A549 (cell line): Measurements from ENCODE around the gene SND1. TPM values are rescaled to one million over a fixed set of nuclear protein-coding genes. Genes with fewer than 3 reads are reported as not detected.

Experiments used
- ATAC-seq, 2 experiments: fragments of 200-7000 bp in 1 of 2; fragments of >200 bp in 1 of 2; cut with Nextera tagmentation in 1 of 2; cut with Tn5 transposase in 1 of 2; 3 replicates each; pipeline versions ENCODE4 v1.8.0 to v1.9.1; 2018 to 2020; ENCODE audit warnings: mild to moderate bottlenecking in 1 of 2, moderate library complexity in 1 of 2
- CTCF ChIA-PET: fragments of 300-600 bp; sonication (Branson Sonifier 250); formaldehyde crosslinking; extraction: SDS; loops from one replicate; lab custom pipeline; 2021; ENCODE audit warnings: antibody characterized with exemption, inconsistent platforms; lab: Yijun Ruan, JAX
- POLR2A ChIA-PET: fragments of 350-600 bp; formaldehyde crosslinking; extraction: SDS; loops from one replicate; lab custom pipeline; 2021; ENCODE audit warnings: antibody characterized with exemption, inconsistent platforms; lab: Yijun Ruan, JAX
- DNase-seq, 2 experiments: peaks; one replicate each; pipeline versions ENCODE4 v3.0.0 to v3.0.0-alpha.2; 2011 to 2016; ENCODE audit warnings: low read depth in 1 of 2, low spot score in 1 of 2
- FAIRE-seq: peaks from 2 replicates; lab custom pipeline; 2011; peaks lifted over from hg19 to GRCh38; lab: Jason Lieb, UNC
- H3K27ac ChIP-seq, 2 experiments: fragments of >200 bp; sonication (Bioruptor Twin); formaldehyde crosslinking; 3 replicates each; pipeline ENCODE4 v1.5.1; 2016 to 2017
- H3K4me1 ChIP-seq: fragments of >200 bp; sonication (Bioruptor Twin); formaldehyde crosslinking; 3 replicates; pipeline ENCODE4 v1.6.1; 2016
- H3K4me2 ChIP-seq: fragments of >200 bp; sonication (Bioruptor Twin); formaldehyde crosslinking; 3 replicates; pipeline ENCODE4 v1.6.1; 2016
- H3K4me3 ChIP-seq: fragments of >200 bp; sonication (Bioruptor Twin); formaldehyde crosslinking; 3 replicates; pipeline ENCODE4 v1.5.1; 2016
- H3K9me3 ChIP-seq: fragments of >200 bp; sonication (Bioruptor Twin); formaldehyde crosslinking; 3 replicates; pipeline ENCODE4 v1.6.1; 2016
- CEBPB ChIP-seq, 2 experiments: fragments of >200 bp in 1 of 2; sonication (Bioruptor Twin) in 1 of 2; formaldehyde crosslinking in 1 of 2; IDR thresholded peaks; 2 replicates each; pipeline ENCODE4 v1.6.1; 2012 to 2016
- CHD2 ChIP-seq: fragments of 150-350 bp; IDR thresholded peaks from 2 replicates; pipeline ENCODE4 v1.6.1; 2014; ENCODE audit warnings: low read length; ENCODE audit not compliant: partially characterized antibody
- CTCF ChIP-seq: fragments of >200 bp; sonication (Bioruptor Twin); formaldehyde crosslinking; IDR thresholded peaks from 3 replicates; pipeline ENCODE4 v1.5.1; 2016
- E2F6 ChIP-seq: IDR thresholded peaks from 2 replicates; pipeline ENCODE4 v1.6.1; 2012; ENCODE audit warnings: low read depth, borderline replicate concordance
- EHF ChIP-seq: fragments of 250-450 bp; sonication (Bioruptor Pico); IDR thresholded peaks from 2 replicates; pipeline ENCODE4 v1.5.0; 2020; ENCODE audit warnings: mild to moderate bottlenecking
- ESRRA ChIP-seq: fragments of 150-350 bp; IDR thresholded peaks from 2 replicates; pipeline ENCODE4 v1.6.1; 2014; ENCODE audit warnings: mild to moderate bottlenecking, low read length, borderline replicate concordance
- FOSL2 ChIP-seq, 2 experiments: fragments of 450-650 bp in 1 of 2; fragments of >200 bp in 1 of 2; sonication (Bioruptor Twin) in 1 of 2; formaldehyde crosslinking; IDR thresholded peaks; 2 replicates each; pipeline versions ENCODE4 v1.5.0 to v1.6.1; 2016 to 2020; ENCODE audit warnings: mild to moderate bottlenecking in 1 of 2, moderate library complexity in 1 of 2
- FOXS1 ChIP-seq: fragments of 250-450 bp; sonication (Bioruptor Pico); IDR thresholded peaks from 2 replicates; pipeline ENCODE4 v1.5.0; 2020; ENCODE audit warnings: mild to moderate bottlenecking, moderate library complexity
- GATA3 ChIP-seq: IDR thresholded peaks from 2 replicates; pipeline ENCODE4 v1.6.1; 2012; ENCODE audit warnings: borderline replicate concordance
- HDAC2 ChIP-seq: fragments of 200-600 bp; sonication (generic); IDR thresholded peaks from 2 replicates; pipeline ENCODE4 v1.6.1; 2016
- HES2 ChIP-seq: fragments of >200 bp; sonication (Bioruptor Twin); formaldehyde crosslinking; IDR thresholded peaks from 2 replicates; pipeline ENCODE4 v1.6.1; 2016
- HMGXB4 ChIP-seq: fragments of 250-450 bp; sonication (Bioruptor Pico); IDR thresholded peaks from 2 replicates; pipeline ENCODE4 v1.5.0; 2021; ENCODE audit warnings: mild to moderate bottlenecking, moderate library complexity, borderline replicate concordance
- HOXA7 ChIP-seq: fragments of 250-450 bp; sonication (Bioruptor Pico); IDR thresholded peaks from 2 replicates; pipeline ENCODE4 v1.5.0; 2020; ENCODE audit warnings: mild to moderate bottlenecking, moderate library complexity
- HOXB5 ChIP-seq: fragments of 250-450 bp; sonication (Bioruptor Pico); IDR thresholded peaks from 2 replicates; pipeline ENCODE4 v1.5.0; 2020; ENCODE audit warnings: mild to moderate bottlenecking, moderate library complexity
- KDM5A ChIP-seq: fragments of 200-600 bp; sonication (generic); IDR thresholded peaks from 2 replicates; pipeline ENCODE4 v1.6.1; 2016; ENCODE audit warnings: antibody characterized with exemption, mild to moderate bottlenecking
- MAFK ChIP-seq: fragments of 450-650 bp; IDR thresholded peaks from 2 replicates; pipeline ENCODE4 v1.6.1; 2014; ENCODE audit not compliant: partially characterized antibody
- NR3C1 ChIP-seq: fragments of >200 bp; sonication (Bioruptor Twin); formaldehyde crosslinking; IDR thresholded peaks from 3 replicates; pipeline ENCODE4 v1.6.1; 2017
- POLR2A ChIP-seq: IDR thresholded peaks from 2 replicates; pipeline ENCODE4 v1.6.1; 2012; ENCODE audit warnings: mild to moderate bottlenecking, low read length
- POLR2AphosphoS2 ChIP-seq: conservative IDR thresholded peaks from 2 replicates; pipeline ENCODE4 v1.6.1; 2012; ENCODE audit warnings: low read length, improper control_type of control experiment, inconsistent platforms
- RNF2 ChIP-seq: fragments of 200-600 bp; sonication (generic); IDR thresholded peaks from 2 replicates; pipeline ENCODE4 v1.6.1; 2016; ENCODE audit warnings: low read depth, mild to moderate bottlenecking, antibody characterized with exemption, moderate library complexity, borderline replicate concordance
- TP53 ChIP-seq: fragments of 250-450 bp; sonication (Bioruptor Pico); IDR thresholded peaks from 2 replicates; pipeline ENCODE4 v1.5.0; 2021; ENCODE audit warnings: mild to moderate bottlenecking, moderate library complexity
- USF2 ChIP-seq: fragments of 450-650 bp; IDR thresholded peaks from 2 replicates; pipeline ENCODE4 v1.6.1; 2014; ENCODE audit warnings: antibody characterized with exemption
- ZFP36 ChIP-seq: fragments of 450-650 bp; IDR thresholded peaks from 2 replicates; pipeline ENCODE4 v1.6.1; 2014; ENCODE audit warnings: borderline replicate concordance; ENCODE audit not compliant: partially characterized antibody
- WGBS: methylation state at CpG from one replicate; pipeline ENCODE4 v1.1.6; 2017; ENCODE audit errors: missing lambda C conversion rate; 5-methylcytosine and 5-hydroxymethylcytosine counted together
- polyA plus RNA-seq, 4 experiments: library from polyadenylated mRNA; depleted of rRNA in 3 of 4; stranded (reverse); fragments of >200 nt; fragmentation: RNase III in 1 of 4; extraction: RNeasy Plus Mini Kit Qiagen cat#74134 plus additional on column Dnase treatment in 1 of 4; gene quantifications; 2 replicates in 3 of 4; 3 replicates in 1 of 4; pipeline ENCODE4 v1.2.3, GENCODE V29; 2011 to 2017
- TF ChIP-seq, protein P1 (sequence below): IDR thresholded peaks from 2 replicates; pipeline ENCODE4 v1.6.1; 2012
- TF ChIP-seq, protein P2 (sequence below): fragments of >200 bp; sonication (Bioruptor Twin); formaldehyde crosslinking; IDR thresholded peaks from 3 replicates; pipeline ENCODE4 v1.6.1; 2016
- TF ChIP-seq, protein P3 (sequence below): fragments of 250-450 bp; sonication (Bioruptor Pico); IDR thresholded peaks from 2 replicates; pipeline ENCODE4 v1.5.0; 2020; ENCODE audit warnings: low read depth, mild to moderate bottlenecking, moderate library complexity

The SND1 gene
- polyA plus RNA-seq, 2 of the 4 experiments (the other 2 are of a cell fraction), result 102 to 138 TPM

DNA sequence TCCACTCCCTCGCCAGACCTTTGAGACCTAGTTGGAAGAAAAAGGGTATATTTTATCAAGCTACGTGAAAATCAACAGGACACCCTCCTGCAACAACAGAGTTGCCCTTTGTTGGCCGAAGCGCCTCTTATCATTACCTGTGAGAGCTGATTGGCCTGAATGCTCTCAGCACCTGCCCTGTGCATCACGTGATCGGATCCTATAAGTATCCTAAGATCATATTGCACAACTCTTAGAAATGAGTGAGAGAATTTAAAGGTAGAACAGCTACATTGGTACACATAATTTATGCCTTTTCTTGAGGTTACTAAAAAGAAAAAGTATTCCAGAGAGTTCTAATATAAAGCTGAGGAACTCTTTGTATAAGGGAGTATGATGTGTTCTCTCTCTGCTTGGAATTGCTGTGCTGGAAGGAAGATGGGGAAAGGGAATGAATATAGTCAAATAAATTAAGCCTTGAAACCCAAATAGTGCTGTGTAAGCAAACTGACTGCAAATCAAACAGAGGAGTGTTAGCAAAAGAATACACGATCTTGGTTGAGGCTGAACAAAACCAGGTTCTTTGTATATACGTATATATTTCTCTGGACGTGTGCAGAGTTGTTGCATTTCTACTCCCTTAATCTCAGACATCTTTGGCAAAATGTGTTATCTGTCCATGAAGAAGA lies 309.9 kb downstream of the SND1 start:
- ChIA-PET POLR2A (no interaction called here), CTCF (interaction anchor here (1.3 to 1.8 kb wide), 2 partner anchors 10 kb away, joined by 4 read pairs; no protein-coding TSS in a partner anchor)
- Histone ChIP-seq H3K27ac (no peak overlapping the region), H3K4me3 (no peak overlapping the region), H3K9me3 (no peaks in the 10 kb centered on the region), H3K4me1 (no peaks in the 10 kb centered on the region), H3K4me2 (no peak overlapping the region)
- no peak for TF ChIP-seq POLR2AphosphoS2
- no peak for TF ChIP-seq E2F6
- TF ChIP-seq HDAC2, result no peak
- TF ChIP-seq FOSL2 (IDR thresholded peaks at IDR 0.05), result no peak
- TF ChIP-seq FOSL2 (CRISPR knock-in tag; IDR thresholded peaks at IDR 0.05), result no peak
- no peak for TF ChIP-seq TP53 (CRISPR knock-in tag)
- TF ChIP-seq CEBPB (IDR thresholded peaks at IDR 0.05), result 0 out of 4 replicates have a peak, but pooled peaks of 1 of the 2 experiments have one; percentile 8
- TF ChIP-seq MAFK, result peak; percentile 78
- TF ChIP-seq RNF2, result no peak
- TF ChIP-seq, protein P1, sequence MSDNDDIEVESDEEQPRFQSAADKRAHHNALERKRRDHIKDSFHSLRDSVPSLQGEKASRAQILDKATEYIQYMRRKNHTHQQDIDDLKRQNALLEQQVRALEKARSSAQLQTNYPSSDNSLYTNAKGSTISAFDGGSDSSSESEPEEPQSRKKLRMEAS, result no peak
- no peak for TF ChIP-seq HOXA7 (CRISPR knock-in tag)
- TF ChIP-seq KDM5A, result no peak
- FAIRE-seq (no peak), DNase-seq (no peak), ATAC-seq (no peak)
- WGBS, result 86% methylated on average over 9 of the region's 9 CpGs

- FAIRE-seq (no peak), ATAC-seq (peak in 1 of 2 experiments; percentile 36; a peak in 2 of 6 replicates)
- CTCF ChIA-PET, result no interaction called here
- no peak overlapping the region for H3K4me2 ChIP-seq
- TF ChIP-seq RNF2 (no peak), CHD2 (no peak), E2F6 (no peak), USF2 (no peak), GATA3 (no peak), POLR2A (no peak), ESRRA (no peak), EHF (no peak), FOXS1 (CRISPR knock-in tag) (no peak), POLR2AphosphoS2 (no peak), HMGXB4 (CRISPR knock-in tag) (no peak), HOXB5 (CRISPR knock-in tag) (no peak), HES2 (no peak), CTCF (no peak), ZFP36 (no peak), NR3C1 (no peak)
- TF ChIP-seq, protein P2, sequence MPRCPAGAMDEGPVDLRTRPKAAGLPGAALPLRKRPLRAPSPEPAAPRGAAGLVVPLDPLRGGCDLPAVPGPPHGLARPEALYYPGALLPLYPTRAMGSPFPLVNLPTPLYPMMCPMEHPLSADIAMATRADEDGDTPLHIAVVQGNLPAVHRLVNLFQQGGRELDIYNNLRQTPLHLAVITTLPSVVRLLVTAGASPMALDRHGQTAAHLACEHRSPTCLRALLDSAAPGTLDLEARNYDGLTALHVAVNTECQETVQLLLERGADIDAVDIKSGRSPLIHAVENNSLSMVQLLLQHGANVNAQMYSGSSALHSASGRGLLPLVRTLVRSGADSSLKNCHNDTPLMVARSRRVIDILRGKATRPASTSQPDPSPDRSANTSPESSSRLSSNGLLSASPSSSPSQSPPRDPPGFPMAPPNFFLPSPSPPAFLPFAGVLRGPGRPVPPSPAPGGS, result no peak
- TF ChIP-seq, protein P3, sequence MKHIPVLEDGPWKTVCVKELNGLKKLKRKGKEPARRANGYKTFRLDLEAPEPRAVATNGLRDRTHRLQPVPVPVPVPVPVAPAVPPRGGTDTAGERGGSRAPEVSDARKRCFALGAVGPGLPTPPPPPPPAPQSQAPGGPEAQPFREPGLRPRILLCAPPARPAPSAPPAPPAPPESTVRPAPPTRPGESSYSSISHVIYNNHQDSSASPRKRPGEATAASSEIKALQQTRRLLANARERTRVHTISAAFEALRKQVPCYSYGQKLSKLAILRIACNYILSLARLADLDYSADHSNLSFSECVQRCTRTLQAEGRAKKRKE (CRISPR knock-in tag), result no peak
- TF ChIP-seq, all 56 proteins: peak for 0
- no peaks in the 10 kb centered on the region for H3K9me3 ChIP-seq
- no peak overlapping the region for H3K27ac ChIP-seq
- 95% methylated on average over 5 of the region's 5 CpGs for WGBS
- DNase-seq, result no peak
- H3K4me3 ChIP-seq, result no peak overlapping the region
- POLR2A ChIA-PET, result no interaction called here
- H3K4me1 ChIP-seq, result no peaks in the 10 kb centered on the region
These were observed 310.8 kb downstream of the SND1 start for GRCh38 chr7:127962589-127963361.
